ENCODE results near the gene PSMC3IP. TPM values are rescaled to one million over a fixed set of nuclear protein-coding genes. Genes with fewer than 3 reads are reported as not detected.

Gene PSMC3IP
- 14.7 and 18.5 TPM in 2 replicates for total RNA-seq (2014; rRNA removed; shearing (Covaris generic))
- 29.5 and 32.7 TPM in 2 replicates for polyA plus RNA-seq (2016; fragmentation: Nextera tagmentation; extraction: Ambion mirVana)
- long read RNA-seq, transcript PSMC3IP-202 (8 exons, 1,416 nt): major isoform, 23 of 35 reads
- long read RNA-seq, partial matches to known transcripts: 2 of 35 reads
- long read RNA-seq, other reads (novel, unspliced or antisense): 5 of 35 reads

GRCh38 chr17:42577532-42578281 is at the start of gene PSMC3IP:
TSS of gene PSMC3IP (minus strand) at chr17:42577729. CDS start at chr17:42577686, 43 bp downstream.
- peaks cover 55% of the 10 kb centered on the region for H3K36me3 Mint-ChIP-seq (ENCODE audit: low read depth)
- peak within 1 kb of the TSS; percentile 79 for H3K27ac ChIP-seq (ENCODE audit: low read depth)
- peaks cover 21% of the 10 kb centered on the region for H3K4me1 Mint-ChIP-seq
- H3K4me1 ChIP-seq (ENCODE audit: insufficient read depth): peaks cover 8% of the 10 kb centered on the region
- peaks cover 40% of the 10 kb centered on the region for H3F3A ChIP-seq (replicated peaks; ENCODE audit: low read depth)
- peaks cover 10% of the 10 kb centered on the region; the same call in 1 of the 2 replicates for H4K20me1 ChIP-seq (replicated peaks; ENCODE audit: insufficient read depth)
- ATAC-seq (peak; percentile 86), DNase-seq (ENCODE audit: low spot score) (peak; percentile 99)
- peak within 1 kb of the TSS; percentile 80; the same call in 1 of the 2 replicates for H2AFZ ChIP-seq
- H3K27me3 Mint-ChIP-seq (ENCODE audit: insufficient read depth, low read depth, poor library complexity): peaks cover 14% of the 10 kb centered on the region
- peaks cover 25% of the 10 kb centered on the region for H3K36me3 ChIP-seq (ENCODE audit: insufficient read depth)
- H3K27me3 ChIP-seq (ENCODE audit: insufficient read depth): no peaks in the 10 kb centered on the region
- peak within 1 kb of the TSS; percentile 93 for H3K4me3 Mint-ChIP-seq
- no peak for TF ChIP-seq JUNB (IDR thresholded peaks at IDR 0.05; ENCODE audit: unreplicated experiment)
- TF ChIP-seq CREB1 (CRISPR knock-in tag; IDR thresholded peaks at IDR 0.05; ENCODE audit: low read depth): peak; percentile 67
- no peak for TF ChIP-seq EZH2phosphoT487 (IDR thresholded peaks at IDR 0.05; ENCODE audit: unreplicated experiment)
- TF ChIP-seq ZNF114 (CRISPR knock-in tag; IDR thresholded peaks at IDR 0.05): no peak
- TF ChIP-seq REST (IDR thresholded peaks at IDR 0.05; ENCODE audit: unreplicated experiment): no peak
- TF ChIP-seq EZH2 (IDR thresholded peaks at IDR 0.05; ENCODE audit: low read depth, unreplicated experiment): no peak
- peak; percentile 89 for TF ChIP-seq POLR2AphosphoS5 (IDR thresholded peaks at IDR 0.05; ENCODE audit: low read depth)
- TF ChIP-seq CTCF (conservative IDR thresholded peaks at IDR 0.05; ENCODE audit: low read depth in 2 of 2): peak; percentile 16 to 52; a peak in 3 of 4 replicates
- peak; percentile 61 for TF ChIP-seq ETS1 (IDR thresholded peaks at IDR 0.05)
- no peak for TF ChIP-seq STAT1 (IDR thresholded peaks at IDR 0.05; ENCODE audit: unreplicated experiment)
- H3K9me3 Mint-ChIP-seq: no peaks in the 10 kb centered on the region
- peak within 1 kb of the TSS; percentile 93 for H3K27ac Mint-ChIP-seq
- peak within 1 kb of the TSS; percentile 85 for H3K4me2 ChIP-seq
- H3K79me2 ChIP-seq (replicated peaks; ENCODE audit: insufficient read depth): peaks cover 19% of the 10 kb centered on the region
- H3K9me2 ChIP-seq (ENCODE audit: insufficient read depth): no peaks in the 10 kb centered on the region
- H3K4me3 ChIP-seq: peak within 1 kb of the TSS; percentile 86
